GM10248 (cell line): ENCODE measurements around the gene GOLGA3.

Experiments
- CTCF ChIA-PET: fragments of 300-600 bp; sonication (Branson Sonifier 250); formaldehyde crosslinking; extraction: SDS; loops from one replicate; lab custom pipeline; 2021; ENCODE audit warnings: antibody characterized with exemption; lab: Yijun Ruan, JAX
- POLR2A ChIA-PET: fragments of 350-650 bp; sonication (Branson Sonifier 250); formaldehyde crosslinking; extraction: SDS; loops from one replicate; lab custom pipeline; 2020; ENCODE audit warnings: antibody characterized with exemption; lab: Yijun Ruan, JAX
- DNase-seq: peaks from one replicate; pipeline ENCODE4 v3.0.0; 2012; ENCODE audit errors: extremely low spot score
- TF ChIP-seq, protein P1 (sequence below): IDR thresholded peaks from 2 replicates; pipeline ENCODE4 v1.5.1; 2012; ENCODE audit warnings: mild to moderate bottlenecking, low read depth; ENCODE audit errors: extremely low read depth, missing control alignments, control extremely low read depth

GOLGA3 gene

GRCh38 chr12:132775502-132776229, 53.0 kb downstream of the GOLGA3 start:
- TF ChIP-seq, protein P1, sequence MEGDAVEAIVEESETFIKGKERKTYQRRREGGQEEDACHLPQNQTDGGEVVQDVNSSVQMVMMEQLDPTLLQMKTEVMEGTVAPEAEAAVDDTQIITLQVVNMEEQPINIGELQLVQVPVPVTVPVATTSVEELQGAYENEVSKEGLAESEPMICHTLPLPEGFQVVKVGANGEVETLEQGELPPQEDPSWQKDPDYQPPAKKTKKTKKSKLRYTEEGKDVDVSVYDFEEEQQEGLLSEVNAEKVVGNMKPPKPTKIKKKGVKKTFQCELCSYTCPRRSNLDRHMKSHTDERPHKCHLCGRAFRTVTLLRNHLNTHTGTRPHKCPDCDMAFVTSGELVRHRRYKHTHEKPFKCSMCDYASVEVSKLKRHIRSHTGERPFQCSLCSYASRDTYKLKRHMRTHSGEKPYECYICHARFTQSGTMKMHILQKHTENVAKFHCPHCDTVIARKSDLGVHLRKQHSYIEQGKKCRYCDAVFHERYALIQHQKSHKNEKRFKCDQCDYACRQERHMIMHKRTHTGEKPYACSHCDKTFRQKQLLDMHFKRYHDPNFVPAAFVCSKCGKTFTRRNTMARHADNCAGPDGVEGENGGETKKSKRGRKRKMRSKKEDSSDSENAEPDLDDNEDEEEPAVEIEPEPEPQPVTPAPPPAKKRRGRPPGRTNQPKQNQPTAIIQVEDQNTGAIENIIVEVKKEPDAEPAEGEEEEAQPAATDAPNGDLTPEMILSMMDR, result no peak
- ChIA-PET POLR2A (interaction anchor here (0.7 kb wide), 1 partner anchor 40 kb away, joined by 3 read pairs; no protein-coding TSS in a partner anchor), CTCF (interaction anchor here (0.9 to 1.6 kb wide), 2 partner anchors 12 to 25 kb away, joined by 3 to 4 read pairs; no protein-coding TSS in a partner anchor)
- DNase-seq, result no peak

GRCh38 chr12:132774646-132775275, 53.9 kb downstream of the GOLGA3 start:
- CTCF ChIA-PET, result interaction anchor here (0.9 to 1.6 kb wide), 2 partner anchors 11 to 24 kb away, joined by 3 to 4 read pairs; no protein-coding TSS in a partner anchor
- TF ChIP-seq, protein P1, result no peak
- no peak for DNase-seq
- POLR2A ChIA-PET, result no interaction called here

DNA sequence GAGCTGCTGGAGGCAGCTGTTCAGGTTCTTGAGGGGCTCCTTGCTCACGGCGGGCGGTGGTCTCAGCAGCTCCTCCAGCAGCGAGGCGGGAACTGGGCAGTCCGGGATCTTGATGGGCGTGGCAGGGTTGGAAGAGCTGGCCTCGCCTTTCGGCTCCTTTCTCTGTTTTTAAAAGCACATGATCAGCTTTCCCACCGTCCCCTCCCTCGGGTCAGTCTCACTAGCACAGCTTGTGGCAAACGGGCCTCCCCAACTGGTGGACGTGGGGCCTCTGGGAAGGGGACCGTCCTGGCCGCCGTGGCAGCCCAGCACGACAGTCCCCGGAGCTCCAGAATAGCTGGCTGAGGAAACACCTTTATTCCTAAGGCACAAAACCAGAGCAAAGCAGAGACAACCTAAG, 54.5 kb downstream of the GOLGA3 start:
- TF ChIP-seq, protein P1, result no peak
- ChIA-PET CTCF (interaction anchor here (1.6 kb wide), 1 partner anchor 10 kb away, joined by 3 read pairs; no protein-coding TSS in a partner anchor), POLR2A (no interaction called here)
- DNase-seq, result no peak

DNA sequence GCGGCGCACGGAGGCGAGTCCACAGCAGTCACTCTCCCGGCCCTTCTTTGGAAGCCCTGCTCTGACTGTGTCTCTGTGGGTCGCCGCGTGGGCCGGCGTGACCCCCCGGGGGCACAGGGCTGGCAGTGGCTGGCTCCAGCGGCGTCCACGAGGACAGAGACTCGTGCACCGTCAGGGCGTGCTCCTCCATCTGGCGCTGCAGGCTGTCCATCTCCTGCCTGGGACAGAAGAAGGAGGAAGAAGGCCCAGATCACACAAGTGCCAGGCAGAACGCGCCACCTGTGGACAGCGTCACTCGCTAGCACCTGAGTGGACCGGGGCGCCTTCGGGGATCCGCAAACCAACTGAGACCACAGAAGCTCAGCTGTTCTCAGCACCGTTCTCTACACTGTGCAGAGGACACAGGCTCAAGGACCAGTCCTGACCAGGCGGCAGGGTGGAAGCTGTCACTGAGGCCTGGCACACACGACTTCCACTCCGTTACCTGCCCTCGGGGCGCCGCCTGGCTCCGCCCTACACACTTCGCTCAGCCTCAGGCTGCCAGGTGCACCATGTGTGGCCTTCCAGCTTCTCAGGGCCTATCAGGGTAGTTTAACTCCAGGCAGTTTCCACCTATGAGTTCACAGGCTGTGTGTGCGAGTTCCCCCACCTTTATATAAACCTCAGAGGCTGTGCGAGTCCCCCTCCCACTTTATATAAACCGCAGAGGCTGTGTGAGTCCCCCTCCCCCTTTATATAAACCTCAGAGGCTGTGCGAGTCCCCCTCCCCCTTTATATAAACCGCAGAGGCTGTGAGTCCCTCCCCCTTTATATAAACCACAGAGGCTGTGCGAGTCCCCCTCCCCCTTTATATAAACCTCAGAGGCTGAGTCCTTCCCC, 55.4 kb downstream of the GOLGA3 start:
- TF ChIP-seq, protein P1, result no peak
- DNase-seq, result no peak
- ChIA-PET CTCF (interaction anchor here (1.1 to 1.4 kb wide), 2 partner anchors 11 to 69 kb away, joined by 3 to 4 read pairs; no protein-coding TSS in a partner anchor), POLR2A (interaction anchor here (0.7 to 1.0 kb wide), 3 partner anchors 11 to 78 kb away, joined by 4 to 6 read pairs (median 5); no protein-coding TSS in a partner anchor)

- DNase-seq, result peak; percentile 81
- CTCF ChIA-PET, result interaction anchor here (1.1 to 1.4 kb wide), 2 partner anchors 10 to 69 kb away, joined by 3 to 4 read pairs; no protein-coding TSS in a partner anchor
- TF ChIP-seq, protein P1, result no peak
- POLR2A ChIA-PET, result interaction anchor here (0.6 to 1.0 kb wide), 3 partner anchors 10 to 214 kb away, joined by 3 to 6 read pairs (median 4); no protein-coding TSS in a partner anchor
Observed at GRCh38 chr12:132772606-132773005, 56.1 kb downstream of the GOLGA3 start.
